ENCODE data around the gene AK9. TPM values are rescaled to one million over a fixed set of nuclear protein-coding genes. Genes with fewer than 3 reads are reported as not detected.

AK9 gene
- total and polyA plus RNA-seq, 2 of the 8 experiments (the other 6 are each of a cell fraction or from before 2014, with no cell fraction given) = 1.8 to 2.2 TPM

GRCh38 chr6:109714611-109715010, 23.6 kb upstream of the AK9 start:
- no peak overlapping the region for H3K4me2 ChIP-seq (ENCODE audit: insufficient read depth in 1 of 2, low read depth in 2 of 2, low read length in 2 of 2)

More at GRCh38 chr6:109714611-109715010, 23.6 kb upstream of the AK9 start:
- H3K9me3 ChIP-seq (ENCODE audit: insufficient read depth in 2 of 2, low read depth in 1 of 2, low read length in 1 of 2) = no peaks in the 10 kb centered on the region
- H3K4ac ChIP-seq (replicated peaks; ENCODE audit: insufficient read length, low read depth, low read length) = no peak overlapping the region
- H3K23me2 ChIP-seq (ENCODE audit: low read depth, low read length) = no peaks in the 10 kb centered on the region
- H3K18ac ChIP-seq (ENCODE audit: extremely low read depth, low read length) = no peak overlapping the region
- no peak overlapping the region for H3K56ac ChIP-seq (replicated peaks; ENCODE audit: insufficient read length, low read depth, low read length)
- H2BK120ac ChIP-seq (replicated peaks; ENCODE audit: low read depth, low read length) = no peak overlapping the region
- H2BK5ac ChIP-seq (ENCODE audit: low read depth, low read length) = no peak overlapping the region
- H3K4me1 ChIP-seq (replicated peaks in 1 of 4; ENCODE audit: control insufficient read depth in 3 of 4, insufficient read depth in 4 of 4, low read length in 3 of 4) = no peaks in the 10 kb centered on the region
- H3K4me3 ChIP-seq (ENCODE audit: extremely low read depth in 1 of 4, insufficient read depth in 2 of 4, low read depth in 3 of 4, low read length in 4 of 4) = no peak overlapping the region
- H4K8ac ChIP-seq (ENCODE audit: extremely low read depth, insufficient read depth, low read length) = no peak overlapping the region
- WGBS, 2 experiments (ENCODE audit: extremely low coverage in 1 of 2, insufficient coverage in 1 of 2, insufficient read length in 1 of 2, insufficient replicate concordance in 2 of 2, low coverage in 1 of 2, low lambda C conversion rate in 2 of 2, missing lambda C conversion rate in 1 of 2) = 79% methylated on average over 1 of the region's 1 CpG; no CpG with 5 or more reads in 1 of the 2 experiments
- no peak overlapping the region for H3K27ac ChIP-seq (ENCODE audit: low read depth, low read length)
- H4K91ac ChIP-seq (replicated peaks; ENCODE audit: insufficient read length, low read length) = no peak overlapping the region
- DNase-seq (ENCODE audit: low read depth in 1 of 2, low spot score in 2 of 2) (no peak), FAIRE-seq (no peak)
- H2BK20ac ChIP-seq (ENCODE audit: low read length) = no peak overlapping the region
- peaks cover 0 to 23% of the 10 kb centered on the region in 2 experiments; a peak in 2 of 4 replicates for H3K79me2 ChIP-seq (ENCODE audit: control insufficient read depth in 1 of 2, insufficient read depth in 2 of 2, low read length in 2 of 2)
- H2BK12ac ChIP-seq (ENCODE audit: low read depth, low read length) = no peak overlapping the region
- H2AK5ac ChIP-seq (ENCODE audit: low read depth, low read length) = no peak overlapping the region
- H3K9ac ChIP-seq (replicated peaks in 1 of 4; ENCODE audit: extremely low read depth in 1 of 4, low read depth in 3 of 4, low read length in 3 of 4) = no peak overlapping the region
- no peaks in the 10 kb centered on the region; a peak in 1 of 8 replicates for H3K36me3 ChIP-seq (ENCODE audit: control insufficient read depth in 2 of 4, insufficient read depth in 4 of 4, low read length in 3 of 4)
- H3K27me3 ChIP-seq (replicated peaks in 1 of 4; ENCODE audit: control insufficient read depth in 3 of 4, extremely low read depth in 1 of 4, insufficient read depth in 3 of 4, low read length in 3 of 4) = no peaks in the 10 kb centered on the region
- no peak overlapping the region for H3K14ac ChIP-seq (ENCODE audit: insufficient read length)
- no peak overlapping the region for H2AFZ ChIP-seq (ENCODE audit: low read length)
- H4K20me1 ChIP-seq (replicated peaks in 1 of 2; ENCODE audit: control insufficient read depth in 1 of 2, insufficient read depth in 2 of 2, low read length in 2 of 2) = peaks cover 0 to 2% of the 10 kb centered on the region in 2 experiments
- POLR2A ChIA-PET (ENCODE audit: partially characterized antibody) = no interaction called here
- H3K23ac ChIP-seq (ENCODE audit: insufficient read length) = no peak overlapping the region
- H2BK15ac ChIP-seq (ENCODE audit: low read length) = no peak overlapping the region
- H3K79me1 ChIP-seq (ENCODE audit: low read depth, low read length) = no peaks in the 10 kb centered on the region; the same call in 1 of the 2 replicates
- TF ChIP-seq RNF2 (IDR thresholded peaks at IDR 0.05; ENCODE audit: borderline replicate concordance, low read depth, low read length, missing control alignments, poor library complexity, severe bottlenecking) = no peak
- no peak for TF ChIP-seq RBBP5 (IDR thresholded peaks at IDR 0.05; ENCODE audit: borderline replicate concordance, low read depth, low read length)
- TF ChIP-seq CBX8 (IDR thresholded peaks at IDR 0.05; ENCODE audit: borderline replicate concordance, low read depth, low read length) = no peak
- CTCF ChIA-PET (ENCODE audit: partially characterized antibody) = interaction anchor here (0.7 to 2.6 kb wide), 6 partner anchors 9 to 325 kb away, joined by 3 to 9 read pairs (median 4); no protein-coding TSS in a partner anchor
- no peak overlapping the region for H4K5ac ChIP-seq (ENCODE audit: insufficient read length, low read depth, low read length)
